AG09319 (cell line): ENCODE measurements around the gene SPIN1.
"Not testable (repeated sequence)": the region's sequence is repeated elsewhere in the genome, so short reads cannot be mapped to it uniquely, and the experiment has no call there.

Source experiments
- DNase-seq: peaks from one replicate; pipeline ENCODE4 v3.0.0-alpha.2; 2010; ENCODE audit warnings: low read depth; ENCODE audit errors: extremely low read depth
- CTCF ChIP-seq: IDR thresholded peaks from 2 replicates; pipeline ENCODE4 v1.5.1; 2011; ENCODE audit warnings: low read depth, mild to moderate bottlenecking, inconsistent platforms, low read length, moderate library complexity

The SPIN1 gene

GRCh38 chr9:88378317-88378716 lies 9.9 kb upstream of the SPIN1 start:
- no peak for DNase-seq
- TF ChIP-seq CTCF: no peak; the same call in 1 of the 2 replicates

DNA sequence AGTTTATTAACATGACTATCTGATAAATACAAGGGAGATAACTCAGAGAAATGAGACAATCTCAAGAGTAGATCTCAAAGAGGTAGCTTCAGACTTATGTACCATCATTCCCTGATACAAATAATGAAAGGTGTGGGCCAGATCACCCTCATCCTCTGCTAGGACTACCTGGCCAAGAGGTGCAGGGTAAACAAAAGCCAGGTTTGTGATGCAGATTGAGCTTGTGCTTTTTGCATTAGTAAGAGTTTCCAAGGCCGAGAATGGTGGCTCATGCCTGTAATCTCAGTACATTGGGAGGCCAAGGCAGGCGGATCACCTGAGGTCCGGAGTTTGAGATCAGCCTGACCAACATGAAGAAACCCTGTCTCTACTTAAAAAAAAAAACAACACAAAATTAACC lies 8.9 kb upstream of the SPIN1 start:
- TF ChIP-seq CTCF: no peak

DNA sequence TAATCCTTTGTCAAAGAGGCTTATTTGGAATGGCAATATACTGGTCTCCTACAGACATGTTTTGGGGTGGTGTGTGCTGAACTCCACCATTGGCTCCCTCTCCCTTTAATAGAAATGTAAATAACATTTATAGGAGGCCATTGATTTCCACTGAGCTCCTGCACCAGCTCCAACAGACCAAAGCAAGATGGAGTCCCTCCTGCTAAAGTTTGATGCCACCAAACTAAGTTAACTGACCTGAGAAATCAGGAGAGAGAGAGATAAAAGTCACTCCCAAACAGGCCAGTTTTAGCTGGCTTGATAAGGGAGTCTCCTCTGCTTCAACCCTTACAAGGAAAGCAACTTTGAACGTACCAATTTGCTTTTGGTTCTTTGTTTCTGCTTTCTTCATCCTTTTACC lies 8.1 kb upstream of the SPIN1 start:
- TF ChIP-seq CTCF: no peak
- no peak for DNase-seq

More for the DNA sequence above, 8.9 kb upstream of the SPIN1 start:
- no peak for DNase-seq

- not testable (repeated sequence) for DNase-seq
Observed at GRCh38 chr9:88381322-88381721, 6.9 kb upstream of the SPIN1 start.

DNA sequence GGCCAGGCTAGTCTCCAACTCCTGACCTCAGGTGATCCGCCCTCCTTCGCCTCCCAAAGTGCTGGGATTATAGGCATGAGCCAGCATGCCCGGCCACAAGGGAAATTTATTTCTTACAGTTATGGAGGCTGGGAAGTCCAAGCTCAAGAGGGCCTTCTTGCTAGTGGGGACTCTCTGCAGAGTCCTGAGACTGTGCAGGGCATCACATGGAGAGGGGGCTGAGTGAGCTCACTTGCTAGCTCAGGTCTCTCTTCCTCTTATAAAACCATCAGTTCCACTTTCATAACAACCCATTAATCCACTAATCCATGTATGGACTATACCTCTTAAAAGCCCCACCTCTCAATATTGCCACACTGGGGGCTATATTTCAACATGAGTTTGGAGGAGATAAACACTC lies 5.1 kb upstream of the SPIN1 start:
- DNase-seq: no peak
- no peak for TF ChIP-seq CTCF

- DNase-seq: not testable (repeated sequence)
Observed at GRCh38 chr9:88386137-88386536, 2.1 kb upstream of the SPIN1 start.

GRCh38 chr9:88387036-88387551 lies 1.1 kb upstream of the SPIN1 start:
- no peak for TF ChIP-seq CTCF

GRCh38 chr9:88387552-88388202 lies 567 bp upstream of the SPIN1 start:
- TF ChIP-seq CTCF: no peak

More at GRCh38 chr9:88387036-88387551, 1.1 kb upstream of the SPIN1 start:
- no peak for DNase-seq

More at GRCh38 chr9:88387552-88388202, 567 bp upstream of the SPIN1 start:
- no peak for DNase-seq
